Transverse colon (tissue), 4 donors: ENCODE results near the gene CORO1A.
"Not testable (repeated sequence)": the region's sequence is repeated elsewhere in the genome, so short reads cannot be mapped to it uniquely, and the experiment has no call there.

Experiments used
- POLR2A ChIP-seq: fragments of 450-650 bp; IDR thresholded peaks from one replicate; pipeline ENCODE4 v1.6.1; 2016; ENCODE audit warnings: antibody characterized with exemption, mild to moderate bottlenecking, moderate library complexity
- POLR2AphosphoS5 ChIP-seq, 3 donors: sonication (generic); formaldehyde crosslinking; IDR thresholded peaks; one replicate each; pipeline ENCODE4 v1.6.1; 2016; ENCODE audit warnings: antibody characterized with exemption in 3 of 3
- TF ChIP-seq, protein P1 (sequence below), 5 experiments: fragments of 200-600 bp in 3 of 5; fragments of 450-650 bp in 2 of 5; sonication (generic) in 3 of 5; IDR thresholded peaks; 1 replicate in 2 of 5; 2 replicates in 3 of 5; pipeline ENCODE4 v1.5.1; 2016 to 2017; ENCODE audit warnings: antibody characterized with exemption in 5 of 5, inconsistent platforms in 3 of 5, mild to moderate bottlenecking in 2 of 5, moderate library complexity in 1 of 5

DNA sequence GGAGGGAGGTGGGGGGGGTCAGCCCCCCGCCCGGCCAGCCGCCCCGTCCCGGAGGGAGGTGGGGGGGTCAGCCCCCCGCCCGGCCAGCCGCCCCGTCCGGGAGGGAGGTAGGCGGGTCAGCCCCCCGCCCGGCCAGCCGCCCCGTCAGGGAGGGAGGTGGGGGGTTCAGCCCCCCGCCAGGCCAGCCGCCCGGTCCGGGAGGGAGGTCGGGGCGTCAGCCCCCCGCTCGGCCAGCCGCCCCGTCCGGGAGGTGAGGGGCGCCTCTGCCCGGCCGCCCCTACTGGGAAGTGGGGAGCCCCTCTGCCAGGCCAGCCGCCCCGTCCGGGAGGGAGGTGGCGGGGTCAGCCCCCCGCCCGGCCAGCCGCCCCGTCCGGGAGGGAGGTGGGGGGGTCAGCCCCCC is 14.0 kb upstream of the CORO1A start:
- TF ChIP-seq, protein P1, sequence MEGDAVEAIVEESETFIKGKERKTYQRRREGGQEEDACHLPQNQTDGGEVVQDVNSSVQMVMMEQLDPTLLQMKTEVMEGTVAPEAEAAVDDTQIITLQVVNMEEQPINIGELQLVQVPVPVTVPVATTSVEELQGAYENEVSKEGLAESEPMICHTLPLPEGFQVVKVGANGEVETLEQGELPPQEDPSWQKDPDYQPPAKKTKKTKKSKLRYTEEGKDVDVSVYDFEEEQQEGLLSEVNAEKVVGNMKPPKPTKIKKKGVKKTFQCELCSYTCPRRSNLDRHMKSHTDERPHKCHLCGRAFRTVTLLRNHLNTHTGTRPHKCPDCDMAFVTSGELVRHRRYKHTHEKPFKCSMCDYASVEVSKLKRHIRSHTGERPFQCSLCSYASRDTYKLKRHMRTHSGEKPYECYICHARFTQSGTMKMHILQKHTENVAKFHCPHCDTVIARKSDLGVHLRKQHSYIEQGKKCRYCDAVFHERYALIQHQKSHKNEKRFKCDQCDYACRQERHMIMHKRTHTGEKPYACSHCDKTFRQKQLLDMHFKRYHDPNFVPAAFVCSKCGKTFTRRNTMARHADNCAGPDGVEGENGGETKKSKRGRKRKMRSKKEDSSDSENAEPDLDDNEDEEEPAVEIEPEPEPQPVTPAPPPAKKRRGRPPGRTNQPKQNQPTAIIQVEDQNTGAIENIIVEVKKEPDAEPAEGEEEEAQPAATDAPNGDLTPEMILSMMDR (IDR thresholded peaks at IDR 0.05) = not testable (repeated sequence)
- TF ChIP-seq POLR2A; POLR2AphosphoS5 (IDR thresholded peaks at IDR 0.05): not testable (repeated sequence)
